ENCODE results near the gene LEMD3.

GRCh38 chr12:65182012-65182739 is 12.8 kb downstream of the LEMD3 start:
- no peak for TF ChIP-seq CTCF (IDR thresholded peaks at IDR 0.05; ENCODE audit: poor library complexity, severe bottlenecking)
- no peak for TF ChIP-seq TAF1 (IDR thresholded peaks at IDR 0.05; ENCODE audit: low read depth)
- no peak for TF ChIP-seq RAD21 (conservative IDR thresholded peaks at IDR 0.05)
